Central memory CD4-positive, alpha-beta T cell (primary cell): ENCODE results near the gene PTPRD.

Experiments used
- DNase-seq: peaks from one replicate; pipeline ENCODE4 v3.0.0; 2022

Gene PTPRD

DNA sequence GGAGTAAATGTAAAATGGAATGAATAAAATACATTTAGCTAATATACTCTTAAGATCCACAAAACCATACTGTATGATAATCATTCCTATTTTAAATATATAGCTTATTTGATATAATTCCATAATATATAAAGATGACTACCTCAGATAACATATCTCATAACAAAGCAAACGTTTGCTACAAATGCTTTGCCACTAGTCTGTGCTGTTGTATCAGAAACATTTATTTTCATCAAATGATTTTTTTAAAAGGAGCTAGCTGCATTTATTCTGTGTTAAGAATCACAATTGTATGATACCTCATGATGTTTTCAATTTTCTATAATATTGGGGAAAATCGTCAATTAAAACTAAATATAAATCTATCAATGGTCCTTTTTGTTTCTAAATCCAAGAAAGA is 567.2 kb downstream of the PTPRD start:
- no peak for DNase-seq

DNA sequence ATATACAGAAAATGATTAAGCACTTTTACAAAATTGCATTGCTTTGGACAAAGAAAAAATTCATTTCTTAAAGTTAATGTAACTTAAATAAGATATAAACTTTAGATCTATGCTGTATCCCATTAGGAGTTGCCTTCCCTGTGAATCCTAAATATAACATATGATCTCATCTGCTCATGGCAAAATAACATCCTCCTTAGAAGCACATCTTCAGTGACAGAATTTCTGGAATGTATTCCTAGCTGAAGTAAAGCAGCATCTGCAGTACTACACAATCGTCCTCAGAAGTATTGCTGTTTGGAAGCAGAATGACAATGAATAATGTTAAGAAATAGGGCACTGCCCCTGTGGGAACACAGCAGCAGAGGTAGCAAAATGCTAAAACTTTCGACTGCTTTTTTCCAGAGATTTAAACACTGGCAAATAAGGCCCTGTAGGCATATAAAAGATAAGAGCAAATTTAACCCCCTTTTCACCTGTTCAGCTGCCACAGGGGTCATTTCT is 571.0 kb downstream of the PTPRD start:
- DNase-seq, result no peak

GRCh38 chr9:10036095-10036494 is 576.7 kb downstream of the PTPRD start:
- no peak for DNase-seq

GRCh38 chr9:10032166-10032565 is 580.6 kb downstream of the PTPRD start:
- no peak for DNase-seq

DNA sequence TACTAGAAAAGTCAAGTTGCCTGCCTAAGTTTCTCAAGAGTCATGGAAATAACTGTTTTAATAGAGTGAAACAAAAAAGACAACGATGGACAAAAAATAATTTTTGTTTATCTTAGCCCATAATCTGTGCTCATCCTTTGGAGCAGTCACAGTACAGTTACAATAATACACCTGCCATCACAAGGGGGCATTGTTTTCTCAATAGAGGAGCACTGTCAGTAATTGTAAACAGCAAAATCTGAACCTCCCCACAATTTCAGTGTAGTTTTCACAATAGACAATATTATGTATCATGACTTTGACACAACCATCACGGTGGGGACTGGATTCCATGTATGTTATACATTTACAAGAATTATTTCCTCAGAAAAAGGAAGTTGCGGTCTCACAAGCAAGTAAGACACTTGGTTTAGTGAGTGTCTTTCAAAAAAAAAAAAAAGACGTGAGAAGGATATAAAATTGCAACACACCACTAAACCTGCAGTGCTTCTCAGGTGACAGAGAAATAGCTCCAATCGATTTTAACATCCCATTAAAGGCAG is 586.3 kb downstream of the PTPRD start:
- DNase-seq, result no peak

GRCh38 chr9:10015755-10016154 is 597.0 kb downstream of the PTPRD start:
- no peak for DNase-seq

DNA sequence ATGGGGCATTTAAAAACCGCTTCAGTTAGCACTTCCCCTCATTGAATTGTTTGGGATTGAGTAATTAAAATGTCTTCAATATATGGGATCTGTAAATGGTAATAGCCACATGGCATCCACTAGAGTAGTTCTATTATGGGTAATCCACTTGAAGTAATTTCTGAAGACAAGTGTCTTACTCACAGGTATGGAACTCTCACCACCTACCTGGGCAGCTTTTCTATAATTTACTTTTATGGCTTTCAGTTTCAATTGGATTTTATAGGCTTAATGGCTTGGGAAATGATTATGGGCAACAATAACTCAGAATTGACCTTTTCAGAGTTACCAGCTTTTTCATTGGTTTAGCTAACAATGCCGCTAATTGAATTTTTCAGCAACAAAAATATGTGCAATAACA is 597.9 kb downstream of the PTPRD start:
- no peak for DNase-seq

DNA sequence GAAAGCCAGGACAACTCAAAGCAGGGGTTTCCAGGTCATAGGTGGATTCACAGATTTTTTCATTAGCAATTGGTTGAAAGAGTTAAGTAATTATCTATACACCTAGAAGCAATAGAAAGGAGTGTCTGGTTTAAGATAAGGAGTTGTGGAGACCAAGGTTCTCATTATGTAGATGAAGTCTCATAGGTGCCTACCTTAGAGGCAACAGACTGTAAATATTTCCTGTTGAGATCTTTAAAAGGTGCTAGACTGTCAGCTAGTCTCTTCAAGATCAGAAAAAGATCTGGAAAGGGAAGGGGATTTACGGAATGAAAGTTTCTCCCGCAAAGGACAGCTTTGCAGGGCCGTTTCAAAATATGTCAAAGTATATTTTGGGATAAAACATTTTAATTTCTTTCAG is 603.4 kb downstream of the PTPRD start:
- no peak for DNase-seq

- no peak for DNase-seq
These were observed 604.6 kb downstream of the PTPRD start for GRCh38 chr9:10008101-10008799.

DNA sequence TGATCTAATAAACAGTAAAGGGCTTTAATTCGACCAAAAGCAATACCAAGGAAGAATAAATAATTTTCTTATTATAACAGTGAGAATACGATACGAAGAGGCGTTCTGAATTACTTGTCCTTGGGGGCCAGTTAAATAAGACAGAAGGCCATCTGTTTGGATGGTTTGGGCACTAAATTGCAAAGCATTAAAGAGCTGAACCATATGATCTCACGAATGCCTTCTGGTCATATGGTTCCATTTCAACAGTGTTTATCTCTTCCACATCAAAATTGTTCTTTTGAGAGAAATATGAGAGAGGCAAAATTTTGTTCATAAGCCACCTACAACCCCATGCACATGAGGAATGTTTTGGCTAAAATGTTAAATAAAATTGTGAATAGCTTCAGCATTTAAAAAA is 605.4 kb downstream of the PTPRD start:
- no peak for DNase-seq

GRCh38 chr9:10005206-10005605 is 607.6 kb downstream of the PTPRD start:
- DNase-seq, result no peak

DNA sequence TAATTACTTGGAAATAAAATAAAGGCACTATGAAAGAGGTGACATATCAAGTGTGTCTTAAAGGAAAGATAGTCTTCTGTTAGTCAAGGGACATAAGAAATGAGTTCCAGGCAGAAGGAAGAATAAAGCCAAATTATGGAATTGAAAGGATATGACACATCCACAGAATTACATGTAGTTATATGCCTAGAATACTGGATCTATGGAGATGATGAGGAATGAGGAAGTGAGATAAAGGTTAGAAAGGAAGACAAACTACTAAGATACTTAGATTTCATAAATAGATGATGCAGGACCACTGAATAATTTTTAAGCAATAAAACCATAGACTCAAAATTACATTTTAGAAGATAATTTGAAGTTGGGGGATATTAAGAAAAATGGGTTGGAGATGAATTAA is 609.8 kb downstream of the PTPRD start:
- DNase-seq, result no peak

DNA sequence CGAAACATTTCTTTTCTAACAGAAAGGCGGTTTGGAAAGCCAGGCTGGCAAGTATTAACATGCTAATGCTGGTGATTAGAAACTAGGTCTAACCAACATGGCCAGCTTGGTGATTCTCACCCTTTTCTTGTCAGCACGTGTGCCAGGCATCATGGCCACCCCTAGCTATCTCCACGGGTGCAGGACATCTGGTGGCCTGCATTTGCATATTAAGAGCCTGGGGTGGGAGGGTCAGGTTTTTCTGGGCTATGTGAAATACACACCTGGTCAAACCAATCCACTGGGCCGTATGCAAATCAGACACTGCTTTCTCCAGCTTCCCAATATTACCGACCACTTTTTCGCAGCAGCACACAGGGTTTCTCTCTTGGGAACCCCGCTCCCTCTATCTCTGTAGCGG is 612.1 kb downstream of the PTPRD start:
- DNase-seq, result no peak

GRCh38 chr9:9998491-9999287 is 614.1 kb downstream of the PTPRD start:
- no peak for DNase-seq

DNA sequence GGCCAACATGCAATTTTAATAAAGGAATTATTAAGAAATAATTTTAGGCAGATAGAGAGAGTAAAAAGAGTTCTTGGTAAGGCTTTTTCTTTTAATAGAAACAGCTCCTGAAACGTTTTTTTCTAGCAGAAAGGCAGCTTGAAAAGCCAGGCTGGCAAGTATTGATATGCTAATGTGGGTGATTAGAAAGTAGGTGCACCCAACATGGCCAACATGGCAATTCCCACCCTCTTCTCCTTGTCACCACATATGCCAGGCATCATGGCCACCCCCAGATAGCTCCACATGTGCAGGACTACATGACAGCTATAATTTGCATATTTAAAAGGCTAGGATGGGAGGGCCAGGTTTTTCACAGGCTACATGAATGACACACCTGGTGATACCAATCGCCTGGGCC is 615.2 kb downstream of the PTPRD start:
- DNase-seq, result no peak

DNA sequence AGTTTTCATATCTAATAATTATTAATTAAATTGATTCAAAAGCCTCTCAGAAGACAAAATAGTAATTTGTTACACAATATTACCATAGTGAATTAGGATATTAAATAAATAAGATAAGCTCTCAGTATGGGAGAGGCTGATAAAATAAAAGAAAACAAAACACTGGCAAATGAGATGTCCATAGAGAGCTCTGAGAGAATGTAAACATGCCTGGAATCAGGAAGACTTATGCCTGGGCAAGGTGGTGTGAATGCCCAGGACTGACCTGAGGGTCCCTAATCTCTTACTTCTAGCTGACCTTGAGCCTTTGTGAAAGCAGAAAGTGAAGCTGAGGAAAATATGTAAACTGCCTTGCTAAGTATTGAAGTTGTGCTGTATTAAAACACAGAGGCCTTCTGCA is 616.5 kb downstream of the PTPRD start:
- no peak for DNase-seq

GRCh38 chr9:9992936-9993335 is 619.9 kb downstream of the PTPRD start:
- DNase-seq, result no peak

GRCh38 chr9:9973062-9973461 is 639.7 kb downstream of the PTPRD start:
- no peak for DNase-seq

GRCh38 chr9:9970514-9970913 is 642.3 kb downstream of the PTPRD start:
- no peak for DNase-seq

DNA sequence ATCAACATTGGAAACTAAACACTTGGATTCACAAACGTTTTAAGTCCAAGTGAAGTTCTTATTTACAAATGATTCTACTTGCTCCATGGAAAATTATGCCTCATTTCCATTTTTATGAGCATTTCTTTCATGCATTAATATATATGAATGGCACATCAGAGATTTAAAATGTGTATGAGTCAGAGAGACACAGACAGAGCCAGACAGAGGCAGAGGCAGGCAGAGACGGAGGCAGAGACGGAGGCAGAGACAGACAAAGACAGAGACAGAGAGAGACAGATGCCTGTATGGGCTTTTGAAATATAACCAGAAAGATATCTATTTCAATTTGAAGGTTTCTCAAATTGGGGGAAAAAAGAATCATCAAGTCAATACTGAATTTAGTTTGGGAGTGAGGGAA is 649.0 kb downstream of the PTPRD start:
- no peak for DNase-seq

DNA sequence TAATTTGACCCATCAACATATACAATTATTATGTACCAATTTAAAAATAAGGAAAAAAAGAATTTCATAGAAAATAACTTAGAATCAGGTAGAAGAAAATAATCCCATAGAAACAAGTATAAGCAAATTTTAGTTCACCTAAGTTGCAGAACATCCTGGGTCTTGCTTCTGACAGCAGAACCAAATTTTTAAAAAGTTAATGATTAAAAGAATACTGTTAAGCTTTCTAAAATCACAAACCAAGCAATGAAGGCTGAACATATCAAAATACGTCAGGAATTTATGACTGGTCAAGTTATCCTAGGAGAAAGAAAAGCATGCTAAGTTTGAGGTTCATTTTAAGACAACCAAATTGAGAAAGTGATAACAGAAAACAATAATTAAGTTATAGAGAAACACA is 650.9 kb downstream of the PTPRD start:
- no peak for DNase-seq

DNA sequence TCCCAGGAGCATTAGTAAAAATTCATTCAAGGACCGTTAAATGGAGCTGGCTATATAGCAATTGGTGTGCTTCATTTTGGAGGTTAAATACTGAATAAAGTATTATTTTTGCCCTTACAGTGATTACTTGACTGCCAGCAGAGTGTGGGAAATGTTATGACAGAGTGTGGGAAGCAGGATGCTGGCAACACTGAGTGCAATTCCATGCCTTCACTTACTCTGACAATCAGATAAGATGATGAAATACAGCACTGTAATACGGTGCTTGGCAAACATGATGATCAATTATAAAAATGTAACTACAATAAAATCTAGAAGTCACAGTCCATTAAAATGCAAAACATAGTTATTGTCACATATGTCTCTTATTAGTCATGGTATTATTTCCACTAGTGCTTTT is 651.3 kb downstream of the PTPRD start:
- DNase-seq, result no peak

DNA sequence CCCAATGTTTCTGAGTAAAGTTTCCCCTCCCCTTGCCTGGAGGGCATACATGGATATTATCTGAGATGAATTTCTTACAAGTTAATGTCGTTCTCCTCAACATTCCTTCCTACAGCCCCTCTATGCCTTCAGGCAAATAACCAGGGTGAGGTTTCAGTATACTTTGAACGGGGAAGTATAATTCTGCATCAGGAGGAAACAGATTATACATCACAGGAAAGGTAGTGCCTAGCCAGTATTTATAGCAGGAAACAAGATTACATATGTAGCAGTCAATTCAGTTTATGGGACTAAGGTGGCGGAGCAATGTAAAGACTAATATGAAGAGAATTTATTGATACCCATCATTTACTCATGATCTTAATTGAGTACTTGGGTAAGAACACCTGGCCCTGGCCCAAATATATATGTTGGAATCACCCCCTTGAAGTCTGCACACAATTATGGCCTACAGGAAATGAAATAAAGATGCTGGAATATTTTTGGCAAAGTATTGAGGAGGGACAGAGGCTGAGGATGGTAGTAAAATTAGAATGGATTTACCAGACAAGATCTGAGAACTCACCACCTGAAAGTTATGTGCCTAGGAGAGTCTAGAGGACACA is 661.1 kb downstream of the PTPRD start:
- DNase-seq, result no peak

DNA sequence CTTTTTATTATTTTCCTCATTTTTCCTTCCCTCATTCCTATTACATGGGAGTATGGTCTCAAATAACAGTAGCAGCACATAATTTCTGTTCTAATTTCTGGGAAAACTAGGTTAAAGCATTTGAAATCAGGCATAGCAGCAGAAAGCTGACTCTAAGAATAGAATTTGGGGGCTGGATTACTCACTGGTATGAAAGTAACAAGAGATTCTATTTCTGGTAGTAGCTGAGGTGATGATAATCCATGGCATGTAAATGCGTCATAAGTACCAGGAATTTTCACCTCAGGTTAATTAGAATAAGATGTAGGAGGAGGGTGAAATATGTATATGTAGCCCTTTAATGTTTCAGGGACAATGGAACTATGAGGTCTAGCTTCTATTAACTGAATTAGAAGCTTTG is 662.0 kb downstream of the PTPRD start:
- no peak for DNase-seq
